Parathyroid adenoma (tissue), 2 donors: ENCODE data around the gene SIPA1L3.
"Not testable (repeated sequence)": the region's sequence is repeated elsewhere in the genome, so short reads cannot be mapped to it uniquely, and the experiment has no call there.

Experiments
- H2AFZ ChIP-seq: fragments of 300-600 bp; sonication (generic); one replicate; pipeline ENCODE4 v1.7.0; 2017; ENCODE audit warnings: antibody characterized with exemption, mild to moderate bottlenecking
- H3K27ac ChIP-seq: fragments of 300-600 bp; sonication (generic); one replicate; pipeline ENCODE4 v1.7.0; 2017
- H3K27me3 ChIP-seq: fragments of 300-600 bp; sonication (generic); one replicate; pipeline ENCODE4 v1.7.0; 2017; ENCODE audit warnings: low read length; ENCODE audit not compliant: control insufficient read depth, insufficient read depth
- H3K36me3 ChIP-seq: fragments of 300-600 bp; sonication (generic); one replicate; pipeline ENCODE4 v1.7.0; 2017; ENCODE audit warnings: low read length; ENCODE audit not compliant: control insufficient read depth, insufficient read depth
- H3K4me1 ChIP-seq: fragments of 300-600 bp; sonication (generic); one replicate; pipeline ENCODE4 v1.7.0; 2017; ENCODE audit warnings: control low read depth
- H3K4me2 ChIP-seq: fragments of 300-600 bp; sonication (generic); one replicate; pipeline ENCODE4 v1.7.0; 2017; ENCODE audit warnings: low read length
- H3K4me3 ChIP-seq: fragments of 300-600 bp; sonication (generic); one replicate; pipeline ENCODE4 v1.7.0; 2017; ENCODE audit warnings: low read depth, low read length
- H3K79me2 ChIP-seq: fragments of 300-600 bp; sonication (generic); one replicate; pipeline ENCODE4 v1.7.0; 2017; ENCODE audit warnings: control low read depth
- H3K9ac ChIP-seq: fragments of 300-600 bp; sonication (generic); one replicate; pipeline ENCODE4 v1.7.0; 2017; ENCODE audit warnings: mild to moderate bottlenecking
- H3K9me3 ChIP-seq: fragments of 300-600 bp; sonication (generic); one replicate; pipeline ENCODE4 v1.7.0; 2017; ENCODE audit warnings: low read length; ENCODE audit not compliant: control insufficient read depth
- TF ChIP-seq, protein P1 (sequence below): fragments of 300-600 bp; sonication (generic); IDR thresholded peaks from one replicate; pipeline ENCODE4 v1.7.0; 2017; ENCODE audit warnings: antibody characterized with exemption, mild to moderate bottlenecking
- donor health status: primary hyperparathyroidism.

Gene SIPA1L3

DNA sequence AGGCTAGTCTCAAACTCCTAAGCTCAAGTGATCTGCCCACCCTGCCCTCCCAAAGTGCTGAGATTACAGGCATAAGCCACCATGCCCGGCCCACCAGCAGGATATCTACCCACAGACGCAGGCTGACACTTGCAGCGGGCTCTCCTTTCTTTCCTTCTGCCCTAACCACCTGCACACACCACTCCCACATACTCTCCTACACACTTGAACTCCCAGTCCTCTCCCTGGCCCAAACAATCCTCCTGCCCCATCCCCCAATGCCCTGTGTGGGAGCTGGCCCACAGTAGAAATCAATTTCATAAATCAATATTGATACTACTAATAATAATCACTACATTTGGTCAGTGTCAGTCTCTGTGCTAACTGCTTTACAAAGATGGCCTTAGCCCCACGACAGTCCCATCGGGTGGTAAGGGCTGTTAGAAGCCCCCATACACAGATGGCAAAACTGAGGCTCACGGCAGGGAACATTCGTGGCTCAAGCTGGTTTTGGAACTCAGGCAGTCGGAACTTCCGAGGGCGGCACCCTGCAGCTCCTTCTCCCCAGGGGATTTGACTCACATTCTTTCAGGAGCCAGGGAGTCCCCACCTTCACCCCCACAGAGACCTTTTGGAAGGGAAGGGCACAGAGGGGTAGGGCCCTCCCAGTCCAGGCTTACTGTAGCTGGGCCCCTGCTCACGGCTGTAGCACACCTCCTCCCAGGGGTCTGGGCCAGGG lies 320.4 kb downstream of the SIPA1L3 start:
- peaks cover 3% of the 10 kb centered on the region for H3K4me1 ChIP-seq
- H3K36me3 ChIP-seq = no peaks in the 10 kb centered on the region
- H3K4me3 ChIP-seq = no peak overlapping the region
- H3K27ac ChIP-seq = no peak overlapping the region
- H3K79me2 ChIP-seq = no peaks in the 10 kb centered on the region
- no peak overlapping the region for H3K9ac ChIP-seq
- H3K9me3 ChIP-seq = no peaks in the 10 kb centered on the region
- TF ChIP-seq, protein P1, sequence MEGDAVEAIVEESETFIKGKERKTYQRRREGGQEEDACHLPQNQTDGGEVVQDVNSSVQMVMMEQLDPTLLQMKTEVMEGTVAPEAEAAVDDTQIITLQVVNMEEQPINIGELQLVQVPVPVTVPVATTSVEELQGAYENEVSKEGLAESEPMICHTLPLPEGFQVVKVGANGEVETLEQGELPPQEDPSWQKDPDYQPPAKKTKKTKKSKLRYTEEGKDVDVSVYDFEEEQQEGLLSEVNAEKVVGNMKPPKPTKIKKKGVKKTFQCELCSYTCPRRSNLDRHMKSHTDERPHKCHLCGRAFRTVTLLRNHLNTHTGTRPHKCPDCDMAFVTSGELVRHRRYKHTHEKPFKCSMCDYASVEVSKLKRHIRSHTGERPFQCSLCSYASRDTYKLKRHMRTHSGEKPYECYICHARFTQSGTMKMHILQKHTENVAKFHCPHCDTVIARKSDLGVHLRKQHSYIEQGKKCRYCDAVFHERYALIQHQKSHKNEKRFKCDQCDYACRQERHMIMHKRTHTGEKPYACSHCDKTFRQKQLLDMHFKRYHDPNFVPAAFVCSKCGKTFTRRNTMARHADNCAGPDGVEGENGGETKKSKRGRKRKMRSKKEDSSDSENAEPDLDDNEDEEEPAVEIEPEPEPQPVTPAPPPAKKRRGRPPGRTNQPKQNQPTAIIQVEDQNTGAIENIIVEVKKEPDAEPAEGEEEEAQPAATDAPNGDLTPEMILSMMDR = no peak
- H3K4me2 ChIP-seq = no peak overlapping the region
- H2AFZ ChIP-seq = no peak overlapping the region
- peaks cover 4% of the 10 kb centered on the region for H3K27me3 ChIP-seq

DNA sequence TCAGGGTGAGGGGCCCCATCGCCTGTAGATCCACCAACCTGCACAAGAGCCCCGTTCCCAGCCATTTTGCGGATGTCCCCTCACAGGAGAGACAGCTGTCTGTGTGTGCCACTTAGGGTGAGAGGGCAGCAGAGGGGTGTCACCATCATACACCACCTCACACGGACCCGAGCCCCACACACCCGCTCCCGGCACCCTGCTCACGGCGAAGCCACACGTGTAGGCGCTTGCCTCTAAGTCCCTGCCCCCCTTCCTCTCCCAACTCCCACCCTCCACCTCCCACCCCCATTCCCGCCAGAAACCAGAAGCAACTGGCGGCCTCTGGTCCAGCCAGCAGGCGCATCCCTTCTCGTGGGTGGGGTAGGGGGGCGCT lies 321.0 kb downstream of the SIPA1L3 start:
- no peaks in the 10 kb centered on the region for H3K36me3 ChIP-seq
- H3K79me2 ChIP-seq = no peaks in the 10 kb centered on the region
- no peak overlapping the region for H2AFZ ChIP-seq
- H3K4me2 ChIP-seq = no peak overlapping the region
- peaks cover 3% of the 10 kb centered on the region for H3K4me1 ChIP-seq
- TF ChIP-seq, protein P1 = no peak
- no peaks in the 10 kb centered on the region for H3K9me3 ChIP-seq
- no peak overlapping the region for H3K4me3 ChIP-seq
- H3K27ac ChIP-seq = no peak overlapping the region
- H3K27me3 ChIP-seq = peaks cover 4% of the 10 kb centered on the region
- H3K9ac ChIP-seq = no peak overlapping the region

- TF ChIP-seq, protein P1 = no peak
- no peak overlapping the region for H3K4me3 ChIP-seq
- no peak overlapping the region for H3K9ac ChIP-seq
Observed at GRCh38 chr19:38228491-38229439, 321.8 kb downstream of the SIPA1L3 start.

DNA sequence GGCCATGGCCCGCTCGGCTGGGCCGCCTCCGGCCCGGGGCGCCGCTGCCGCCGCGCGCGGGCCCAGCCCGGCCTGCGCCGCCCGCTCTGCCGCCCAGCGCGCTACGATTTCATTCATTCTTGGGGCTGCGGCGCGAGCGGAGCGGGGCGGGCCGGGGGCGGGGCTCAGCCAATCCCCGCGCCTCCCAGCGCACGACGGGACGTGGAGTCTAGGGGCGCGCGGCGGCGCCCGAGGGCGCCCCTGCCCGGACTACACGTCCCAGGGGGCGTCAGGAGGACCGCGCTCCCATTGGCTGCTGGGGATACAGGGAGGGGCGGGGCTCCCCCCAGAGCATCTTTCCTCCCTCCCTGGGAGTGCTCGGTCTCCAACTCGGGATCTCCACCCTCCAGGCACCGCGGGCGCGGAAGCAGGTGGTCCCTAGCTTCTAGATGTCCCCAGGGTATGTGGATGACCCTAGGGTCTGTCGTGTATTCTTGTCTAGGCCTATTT lies 322.6 kb downstream of the SIPA1L3 start:
- H3K4me2 ChIP-seq = no peak overlapping the region
- TF ChIP-seq, protein P1 = no peak
- H3K36me3 ChIP-seq = no peaks in the 10 kb centered on the region
- H3K27me3 ChIP-seq = peaks cover 4% of the 10 kb centered on the region
- H3K9ac ChIP-seq = no peak overlapping the region
- peaks cover 3% of the 10 kb centered on the region for H3K4me1 ChIP-seq
- H3K79me2 ChIP-seq = no peaks in the 10 kb centered on the region
- no peak overlapping the region for H3K4me3 ChIP-seq
- H2AFZ ChIP-seq = no peak overlapping the region
- no peaks in the 10 kb centered on the region for H3K9me3 ChIP-seq
- no peak overlapping the region for H3K27ac ChIP-seq

More at GRCh38 chr19:38228491-38229439, 321.8 kb downstream of the SIPA1L3 start:
- Histone ChIP-seq H3K27me3 (peaks cover 4% of the 10 kb centered on the region), H3K9me3 (no peaks in the 10 kb centered on the region), H3K4me1 (peaks cover 3% of the 10 kb centered on the region), H3K36me3 (no peaks in the 10 kb centered on the region), H3K4me2 (no peak overlapping the region), H2AFZ (peak overlapping the region; percentile 28), H3K79me2 (no peaks in the 10 kb centered on the region), H3K27ac (no peak overlapping the region)

DNA sequence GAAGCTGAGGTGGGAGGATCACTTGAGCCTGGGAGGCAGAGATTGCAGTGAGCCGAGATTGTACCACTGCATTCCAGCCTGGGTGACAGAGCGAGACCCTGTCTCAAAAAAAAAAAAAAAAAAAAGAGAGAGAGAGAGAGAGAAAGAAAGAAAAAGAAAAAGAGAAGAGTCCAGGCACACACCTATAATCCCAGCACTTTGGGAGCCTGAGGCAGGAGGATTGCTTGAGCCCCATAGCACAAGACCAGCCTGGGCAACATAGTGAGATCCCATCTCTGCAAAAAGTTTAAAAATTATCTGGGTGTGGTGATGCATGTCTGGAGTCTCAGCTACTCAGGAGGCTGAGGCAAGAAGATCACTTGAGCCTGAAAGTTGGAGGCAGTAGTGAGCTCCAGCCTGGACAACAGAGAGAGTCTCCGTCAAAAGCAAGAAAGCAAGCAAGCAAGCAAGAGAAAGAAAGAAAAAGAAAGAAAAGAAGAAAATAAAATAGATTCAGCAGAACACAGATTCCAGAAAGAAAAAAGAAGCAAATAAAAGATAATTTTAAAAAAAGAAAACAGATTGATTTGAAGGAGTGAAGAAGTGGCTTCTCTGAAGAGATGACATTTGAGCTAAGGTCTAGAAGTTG lies 323.6 kb downstream of the SIPA1L3 start:
- H3K4me3 ChIP-seq, H3K27me3 ChIP-seq: not testable (repeated sequence)

More for the DNA sequence above, 323.6 kb downstream of the SIPA1L3 start:
- H3K27ac ChIP-seq, H2AFZ ChIP-seq, H3K36me3 ChIP-seq, H3K4me2 ChIP-seq, H3K9ac ChIP-seq, H3K4me1 ChIP-seq, H3K9me3 ChIP-seq, H3K79me2 ChIP-seq: not testable (repeated sequence)
